ENCODE data around the gene ABCC11.

ABCC11 gene

GRCh38 chr16:48225456-48225855 lies 21.9 kb downstream of the ABCC11 start:
- Histone ChIP-seq H3K4me1 (ENCODE audit: low read length) (no peaks in the 10 kb centered on the region), H2AFZ (ENCODE audit: low read depth, low read length) (no peak overlapping the region), H4K20me1 (ENCODE audit: insufficient read depth, low read length) (no peaks in the 10 kb centered on the region), H3K4me2 (ENCODE audit: low read length) (no peak overlapping the region), H3K9ac (ENCODE audit: low read length) (no peak overlapping the region), H3K4me3 (ENCODE audit: low read length) (no peak overlapping the region), H3K27ac (ENCODE audit: low read length) (no peak overlapping the region), H3K79me2 (ENCODE audit: low read length) (no peaks in the 10 kb centered on the region), H3K36me3 (replicated peaks; ENCODE audit: low read depth, low read length) (no peaks in the 10 kb centered on the region), H3K9me3 (ENCODE audit: insufficient read depth, low read length) (no peaks in the 10 kb centered on the region), H3K27me3 (ENCODE audit: low read depth, low read length) (peaks cover 14% of the 10 kb centered on the region; the same call in 1 of the 2 replicates)
- no peak for TF ChIP-seq CTCF (IDR thresholded peaks at IDR 0.05; ENCODE audit: low read depth, low read length)
- no peak for TF ChIP-seq EZH2phosphoT487 (IDR thresholded peaks at IDR 0.05; ENCODE audit: low read depth)

GRCh38 chr16:48223490-48223889 lies 23.8 kb downstream of the ABCC11 start:
- H3K27me3 ChIP-seq (ENCODE audit: low read depth, low read length): peaks cover 5% of the 10 kb centered on the region; the same call in 1 of the 2 replicates
- H2AFZ ChIP-seq (ENCODE audit: low read depth, low read length): no peak overlapping the region
- H3K4me3 ChIP-seq (ENCODE audit: low read length): no peak overlapping the region
- H4K20me1 ChIP-seq (ENCODE audit: insufficient read depth, low read length): no peaks in the 10 kb centered on the region
- no peak overlapping the region for H3K9ac ChIP-seq (ENCODE audit: low read length)
- no peaks in the 10 kb centered on the region for H3K36me3 ChIP-seq (replicated peaks; ENCODE audit: low read depth, low read length)
- H3K4me2 ChIP-seq (ENCODE audit: low read length): no peak overlapping the region
- H3K4me1 ChIP-seq (ENCODE audit: low read length): no peaks in the 10 kb centered on the region
- no peak overlapping the region for H3K27ac ChIP-seq (ENCODE audit: low read length)
- H3K79me2 ChIP-seq (ENCODE audit: low read length): no peaks in the 10 kb centered on the region
- TF ChIP-seq CTCF (IDR thresholded peaks at IDR 0.05; ENCODE audit: low read depth, low read length) (no peak), EZH2phosphoT487 (IDR thresholded peaks at IDR 0.05; ENCODE audit: low read depth) (no peak)
- H3K9me3 ChIP-seq (ENCODE audit: insufficient read depth, low read length): no peaks in the 10 kb centered on the region

- no peak overlapping the region for H3K27ac ChIP-seq (ENCODE audit: low read length)
- no peak overlapping the region for H2AFZ ChIP-seq (ENCODE audit: low read depth, low read length)
- H3K36me3 ChIP-seq (replicated peaks; ENCODE audit: low read depth, low read length): no peaks in the 10 kb centered on the region
- H4K20me1 ChIP-seq (ENCODE audit: insufficient read depth, low read length): no peaks in the 10 kb centered on the region
- no peak overlapping the region for H3K4me3 ChIP-seq (ENCODE audit: low read length)
- no peak overlapping the region for H3K4me2 ChIP-seq (ENCODE audit: low read length)
- no peaks in the 10 kb centered on the region for H3K9me3 ChIP-seq (ENCODE audit: insufficient read depth, low read length)
- no peak overlapping the region for H3K9ac ChIP-seq (ENCODE audit: low read length)
- H3K27me3 ChIP-seq (ENCODE audit: low read depth, low read length): no peaks in the 10 kb centered on the region
- H3K4me1 ChIP-seq (ENCODE audit: low read length): no peaks in the 10 kb centered on the region
- TF ChIP-seq EZH2phosphoT487 (IDR thresholded peaks at IDR 0.05; ENCODE audit: low read depth) (no peak), CTCF (IDR thresholded peaks at IDR 0.05; ENCODE audit: low read depth, low read length) (no peak)
- H3K79me2 ChIP-seq (ENCODE audit: low read length): no peaks in the 10 kb centered on the region
Observed at GRCh38 chr16:48220891-48221290, 26.4 kb downstream of the ABCC11 start.

GRCh38 chr16:48218473-48218872 lies 28.9 kb downstream of the ABCC11 start:
- Histone ChIP-seq H3K36me3 (replicated peaks; ENCODE audit: low read depth, low read length) (no peaks in the 10 kb centered on the region), H3K27ac (ENCODE audit: low read length) (no peak overlapping the region), H3K9ac (ENCODE audit: low read length) (no peak overlapping the region), H2AFZ (ENCODE audit: low read depth, low read length) (no peak overlapping the region), H3K9me3 (ENCODE audit: insufficient read depth, low read length) (no peaks in the 10 kb centered on the region), H3K4me1 (ENCODE audit: low read length) (no peaks in the 10 kb centered on the region), H3K27me3 (ENCODE audit: low read depth, low read length) (peaks cover 6% of the 10 kb centered on the region; the same call in 1 of the 2 replicates), H3K4me3 (ENCODE audit: low read length) (no peak overlapping the region), H4K20me1 (ENCODE audit: insufficient read depth, low read length) (no peaks in the 10 kb centered on the region), H3K4me2 (ENCODE audit: low read length) (no peak overlapping the region), H3K79me2 (ENCODE audit: low read length) (no peaks in the 10 kb centered on the region)
- no peak for TF ChIP-seq EZH2phosphoT487 (IDR thresholded peaks at IDR 0.05; ENCODE audit: low read depth)
- TF ChIP-seq CTCF (IDR thresholded peaks at IDR 0.05; ENCODE audit: low read depth, low read length): no peak

Measured in OCI-LY3 (cell line).